Neuronal stem cell (in vitro differentiated cells): ENCODE measurements around the gene FGF3.

Experiments used
- DNase-seq: peaks from one replicate; pipeline ENCODE4 v3.0.0-alpha.2; 2013; ENCODE audit warnings: low spot score
- H2AFZ ChIP-seq: one replicate; pipeline ENCODE4 v1.6.1; 2013; ENCODE audit warnings: mild to moderate bottlenecking, low read length, inconsistent platforms
- H2AK5ac ChIP-seq: 2 replicates; pipeline ENCODE4 v1.6.1; 2013; ENCODE audit warnings: low read depth, mild to moderate bottlenecking, inconsistent platforms, low read length, moderate library complexity, mixed read lengths
- H2BK120ac ChIP-seq: 2 replicates; pipeline ENCODE4 v1.6.1; 2013; ENCODE audit warnings: low read depth, mild to moderate bottlenecking, inconsistent platforms, low read length, moderate library complexity, mixed read lengths
- H2BK12ac ChIP-seq: one replicate; pipeline ENCODE4 v1.6.1; 2013; ENCODE audit warnings: low read length, inconsistent platforms
- H2BK15ac ChIP-seq: 2 replicates; pipeline ENCODE4 v1.6.1; 2013; ENCODE audit warnings: mild to moderate bottlenecking, low read length, inconsistent platforms, mixed read lengths
- H2BK5ac ChIP-seq: one replicate; pipeline ENCODE4 v1.6.1; 2013; ENCODE audit warnings: inconsistent platforms, mild to moderate bottlenecking, low read length, moderate library complexity
- H3K14ac ChIP-seq: one replicate; pipeline ENCODE4 v1.6.1; 2013; ENCODE audit warnings: low read length, inconsistent platforms
- H3K18ac ChIP-seq: 2 replicates; pipeline ENCODE4 v1.6.1; 2013; ENCODE audit warnings: low read length, inconsistent platforms
- H3K23ac ChIP-seq: 2 replicates; pipeline ENCODE4 v1.6.1; 2013; ENCODE audit warnings: low read depth, mild to moderate bottlenecking, mixed read lengths, low read length, inconsistent platforms; ENCODE audit not compliant: poor library complexity
- H3K27ac ChIP-seq: replicated peaks from 3 replicates; pipeline ENCODE4 v1.5.1; 2013; ENCODE audit warnings: low read length, inconsistent platforms
- H3K27me3 ChIP-seq, 3 experiments: 2 replicates each; pipeline ENCODE4 v1.6.1; 2013; ENCODE audit warnings: low read length in 3 of 3, mild to moderate bottlenecking in 2 of 3, inconsistent platforms in 1 of 3, low read depth in 1 of 3, mixed read lengths in 1 of 3, moderate library complexity in 1 of 3; ENCODE audit not compliant: control insufficient read depth in 3 of 3, insufficient read depth in 3 of 3
- H3K36me3 ChIP-seq, 2 donors: replicated peaks in 1 of 2; 2 replicates each; pipeline ENCODE4 v1.6.1; 2013; ENCODE audit warnings: low read length in 2 of 2; ENCODE audit not compliant: control insufficient read depth in 2 of 2, insufficient read depth in 2 of 2
- H3K4ac ChIP-seq: 2 replicates; pipeline ENCODE4 v1.6.1; 2013; ENCODE audit warnings: inconsistent platforms, mild to moderate bottlenecking, low read length, moderate library complexity
- H3K4me1 ChIP-seq, 2 donors: 1 replicate in 1 of 2; 2 replicates in 1 of 2; pipeline ENCODE4 v1.6.1; 2013; ENCODE audit warnings: low read length in 2 of 2, low read depth in 1 of 2; ENCODE audit not compliant: control insufficient read depth in 2 of 2, insufficient read depth in 1 of 2
- H3K4me2 ChIP-seq: one replicate; pipeline ENCODE4 v1.6.1; 2013; ENCODE audit warnings: mild to moderate bottlenecking, low read length, inconsistent platforms; ENCODE audit not compliant: insufficient read depth, poor library complexity, severe bottlenecking
- H3K4me3 ChIP-seq, 2 donors: 2 replicates each; pipeline ENCODE4 v1.5.1; 2013; ENCODE audit warnings: low read length in 2 of 2, mild to moderate bottlenecking in 2 of 2, inconsistent platforms in 1 of 2, moderate library complexity in 1 of 2
- H3K79me1 ChIP-seq: one replicate; pipeline ENCODE4 v1.6.1; 2013; ENCODE audit warnings: low read depth, mild to moderate bottlenecking, inconsistent platforms, low read length, moderate library complexity
- H3K9ac ChIP-seq: one replicate; pipeline ENCODE4 v1.6.1; 2013; ENCODE audit warnings: mild to moderate bottlenecking, low read depth, low read length, inconsistent platforms; ENCODE audit not compliant: poor library complexity
- H3K9me3 ChIP-seq, 2 donors: replicated peaks in 1 of 2; 2 replicates each; pipeline versions ENCODE3 to v1.6.1; 2013; ENCODE audit warnings: low read length in 2 of 2, mild to moderate bottlenecking in 2 of 2, inconsistent platforms in 1 of 2, low read depth in 1 of 2, mixed read lengths in 1 of 2, moderate library complexity in 1 of 2; ENCODE audit not compliant: control insufficient read depth in 2 of 2, insufficient read depth in 1 of 2
- H4K8ac ChIP-seq: one replicate; pipeline ENCODE4 v1.6.1; 2013; ENCODE audit warnings: low read depth, mild to moderate bottlenecking, inconsistent platforms, low read length, moderate library complexity
- H4K91ac ChIP-seq: one replicate; pipeline ENCODE4 v1.6.1; 2013; ENCODE audit warnings: low read length, low read depth, mild to moderate bottlenecking, inconsistent platforms; ENCODE audit not compliant: poor library complexity
- WGBS, 2 donors: extraction: QIAGEN DNeasy Blood & Tissue Kit; methylation state at CpG; one replicate each; pipeline ENCODE4 v1.1.7; 2013; ENCODE audit warnings: missing lambda C conversion rate in 2 of 2, mixed read lengths in 1 of 2; ENCODE audit not compliant: insufficient read length in 2 of 2, insufficient replicate concordance in 1 of 2; ENCODE audit errors: extremely low coverage in 2 of 2; 5-methylcytosine and 5-hydroxymethylcytosine counted together

Gene FGF3

GRCh38 chr11:69862331-69862771, 43.1 kb upstream of the FGF3 start:
- peak overlapping the region; percentile 29 for H2BK5ac ChIP-seq
- H3K27me3 ChIP-seq, result peaks cover 0 to 35% (median 0%) of the 10 kb centered on the region in 3 experiments
- H4K91ac ChIP-seq, result no peak overlapping the region
- no peaks in the 10 kb centered on the region for H3K79me1 ChIP-seq
- no peak overlapping the region for H3K4me3 ChIP-seq
- H3K27ac ChIP-seq, result no peak overlapping the region
- no peaks in the 10 kb centered on the region for H3K9me3 ChIP-seq
- peak overlapping the region; percentile 34 for H2BK15ac ChIP-seq
- no peaks in the 10 kb centered on the region for H3K36me3 ChIP-seq
- no peak overlapping the region for H3K4ac ChIP-seq
- no peak overlapping the region for H3K9ac ChIP-seq
- WGBS, 2 donors, result no CpG with 5 or more reads among the region's 19 CpGs
- DNase-seq, result no peak
- H3K4me2 ChIP-seq, result no peak overlapping the region
- H3K23ac ChIP-seq, result no peak overlapping the region
- H3K4me1 ChIP-seq, result peaks cover 2 to 8% of the 10 kb centered on the region in 2 donors
- peak overlapping the region; percentile 35 for H3K18ac ChIP-seq
- H2BK120ac ChIP-seq, result no peak overlapping the region
- H2AFZ ChIP-seq, result peak overlapping the region; percentile 75
- H4K8ac ChIP-seq, result no peak overlapping the region
- H2BK12ac ChIP-seq, result no peak overlapping the region
- H2AK5ac ChIP-seq, result peak overlapping the region; percentile 72
- peak overlapping the region; percentile 56 for H3K14ac ChIP-seq

- Histone ChIP-seq H2AFZ (no peak overlapping the region), H3K4me3 (no peak overlapping the region), H3K36me3 (no peaks in the 10 kb centered on the region), H3K23ac (no peak overlapping the region), H3K4me2 (no peak overlapping the region), H2BK5ac (no peak overlapping the region), H2BK12ac (peak overlapping the region; percentile 76), H3K4ac (no peak overlapping the region), H3K14ac (no peak overlapping the region), H2BK120ac (no peak overlapping the region), H2BK15ac (peak overlapping the region; percentile 34), H3K9me3 (no peaks in the 10 kb centered on the region), H4K91ac (no peak overlapping the region), H3K27ac (no peak overlapping the region), H3K4me1 (peaks cover 2 to 4% of the 10 kb centered on the region in 2 donors), H3K18ac (no peak overlapping the region), H2AK5ac (peak overlapping the region; percentile 72), H3K79me1 (no peaks in the 10 kb centered on the region), H3K27me3 (peaks cover 0 to 31% (median 0%) of the 10 kb centered on the region in 3 experiments), H3K9ac (no peak overlapping the region), H4K8ac (no peak overlapping the region)
- no peak for DNase-seq
- WGBS, 2 donors, result no CpG with 5 or more reads among the region's 7 CpGs
These were observed 42.7 kb upstream of the FGF3 start for GRCh38 chr11:69861901-69862300.

GRCh38 chr11:69860796-69861445, 41.7 kb upstream of the FGF3 start:
- Histone ChIP-seq H3K4me2 (no peak overlapping the region), H3K9me3 (no peaks in the 10 kb centered on the region), H3K36me3 (no peaks in the 10 kb centered on the region), H3K4me3 (no peak overlapping the region), H2BK5ac (no peak overlapping the region), H4K8ac (no peak overlapping the region), H3K27me3 (peaks cover 0 to 31% (median 0%) of the 10 kb centered on the region in 3 experiments), H3K18ac (peak overlapping the region; percentile 80), H3K79me1 (no peaks in the 10 kb centered on the region), H3K4me1 (peaks cover 2 to 4% of the 10 kb centered on the region in 2 donors), H3K4ac (no peak overlapping the region), H2BK120ac (no peak overlapping the region), H2AFZ (no peak overlapping the region), H2BK12ac (no peak overlapping the region), H3K9ac (no peak overlapping the region), H2BK15ac (no peak overlapping the region), H3K27ac (no peak overlapping the region), H4K91ac (no peak overlapping the region), H2AK5ac (peak overlapping the region; percentile 40), H3K23ac (no peak overlapping the region), H3K14ac (no peak overlapping the region)
- WGBS, 2 donors, result no CpG with 5 or more reads among the region's 9 CpGs
- no peak for DNase-seq

GRCh38 chr11:69860244-69860643, 41.0 kb upstream of the FGF3 start:
- no peak for DNase-seq
- Histone ChIP-seq H3K9ac (no peak overlapping the region), H4K91ac (no peak overlapping the region), H2BK15ac (no peak overlapping the region), H4K8ac (no peak overlapping the region), H3K23ac (no peak overlapping the region), H2BK12ac (no peak overlapping the region), H3K27me3 (peaks cover 0 to 31% (median 0%) of the 10 kb centered on the region in 3 experiments), H3K14ac (no peak overlapping the region), H3K9me3 (no peaks in the 10 kb centered on the region), H2AFZ (no peak overlapping the region), H2AK5ac (no peak overlapping the region), H3K4ac (no peak overlapping the region), H2BK5ac (no peak overlapping the region), H2BK120ac (no peak overlapping the region), H3K27ac (no peak overlapping the region), H3K36me3 (no peaks in the 10 kb centered on the region), H3K18ac (no peak overlapping the region), H3K4me2 (no peak overlapping the region), H3K79me1 (no peaks in the 10 kb centered on the region), H3K4me3 (no peak overlapping the region), H3K4me1 (peaks cover 2 to 4% of the 10 kb centered on the region in 2 donors)
- no CpG with 5 or more reads among the region's 5 CpGs for WGBS, 2 donors
